HFFc6 (cell line): ENCODE measurements around the gene PPP2R3C. TPM values are rescaled to one million over a fixed set of nuclear protein-coding genes. Genes with fewer than 3 reads are reported as not detected.
"Not testable (repeated sequence)": the region's sequence is repeated elsewhere in the genome, so short reads cannot be mapped to it uniquely, and the experiment has no call there.

Experiments
- DNase-seq: peaks from one replicate; pipeline ENCODE4 v3.0.0-alpha.2; 2018
- H3K27ac Mint-ChIP-seq: 2 replicates; pipeline ENCODE4 v1.8.0; 2020; ENCODE audit warnings: mild to moderate bottlenecking, mixed read lengths
- H3K27me3 Mint-ChIP-seq: 2 replicates; pipeline ENCODE4 v1.8.0; 2021; ENCODE audit warnings: mild to moderate bottlenecking, moderate library complexity, mixed read lengths; ENCODE audit not compliant: insufficient read depth
- H3K36me3 Mint-ChIP-seq: 2 replicates; pipeline ENCODE4 v1.8.0; 2021; ENCODE audit warnings: low read depth, mixed read lengths
- H3K4me1 Mint-ChIP-seq: 2 replicates; pipeline ENCODE4 v1.8.0; 2020; ENCODE audit warnings: low read depth, mixed read lengths
- H3K4me3 Mint-ChIP-seq: 2 replicates; pipeline ENCODE4 v1.8.0; 2020; ENCODE audit warnings: mild to moderate bottlenecking, moderate library complexity, mixed read lengths
- H3K9me3 Mint-ChIP-seq: 2 replicates; pipeline ENCODE4 v1.8.0; 2020; ENCODE audit warnings: mild to moderate bottlenecking, mixed read lengths
- total RNA-seq, 6 experiments: library from RNA; stranded (reverse); fragmentation: NEBNext Ultra II Directional; extraction: Animal tissue kit (Norgen Biotek cat#: 25700); gene quantifications; 2 replicates in 1 of 6; 3 replicates in 5 of 6; pipeline ENCODE4 v1.2.3, GENCODE V29; 2021
- TF ChIP-seq, protein P1 (sequence below): fragments of 200-600 bp; sonication (generic); IDR thresholded peaks from 2 replicates; pipeline ENCODE4 v1.5.0; 2021; ENCODE audit warnings: antibody characterized with exemption, mild to moderate bottlenecking

The PPP2R3C gene
- total RNA-seq, 6 experiments from 2014 or later: 19.0 to 26.4 (median 23.8) TPM

DNA sequence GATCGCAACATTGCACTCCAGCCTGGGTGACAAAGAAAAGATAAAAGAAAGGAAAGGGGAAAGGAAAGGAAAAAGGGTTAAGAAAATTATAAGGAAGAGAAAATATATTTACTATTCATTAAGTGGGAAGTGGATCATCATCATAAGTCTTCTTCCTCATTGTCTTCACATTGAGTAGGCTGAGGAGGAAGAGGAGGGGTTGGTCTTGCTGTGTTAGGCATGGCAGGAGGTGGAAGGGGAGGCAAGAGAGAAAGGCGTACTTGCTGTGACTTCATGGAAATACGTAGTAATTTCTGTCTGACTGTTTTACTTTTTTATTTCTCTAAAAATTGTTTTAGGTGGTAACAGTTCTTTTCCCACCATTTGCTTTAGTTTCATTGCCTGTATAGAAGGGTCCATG, 49.6 kb downstream of the PPP2R3C start:
- peaks cover 32% of the 10 kb centered on the region for H3K36me3 Mint-ChIP-seq
- TF ChIP-seq, protein P1, sequence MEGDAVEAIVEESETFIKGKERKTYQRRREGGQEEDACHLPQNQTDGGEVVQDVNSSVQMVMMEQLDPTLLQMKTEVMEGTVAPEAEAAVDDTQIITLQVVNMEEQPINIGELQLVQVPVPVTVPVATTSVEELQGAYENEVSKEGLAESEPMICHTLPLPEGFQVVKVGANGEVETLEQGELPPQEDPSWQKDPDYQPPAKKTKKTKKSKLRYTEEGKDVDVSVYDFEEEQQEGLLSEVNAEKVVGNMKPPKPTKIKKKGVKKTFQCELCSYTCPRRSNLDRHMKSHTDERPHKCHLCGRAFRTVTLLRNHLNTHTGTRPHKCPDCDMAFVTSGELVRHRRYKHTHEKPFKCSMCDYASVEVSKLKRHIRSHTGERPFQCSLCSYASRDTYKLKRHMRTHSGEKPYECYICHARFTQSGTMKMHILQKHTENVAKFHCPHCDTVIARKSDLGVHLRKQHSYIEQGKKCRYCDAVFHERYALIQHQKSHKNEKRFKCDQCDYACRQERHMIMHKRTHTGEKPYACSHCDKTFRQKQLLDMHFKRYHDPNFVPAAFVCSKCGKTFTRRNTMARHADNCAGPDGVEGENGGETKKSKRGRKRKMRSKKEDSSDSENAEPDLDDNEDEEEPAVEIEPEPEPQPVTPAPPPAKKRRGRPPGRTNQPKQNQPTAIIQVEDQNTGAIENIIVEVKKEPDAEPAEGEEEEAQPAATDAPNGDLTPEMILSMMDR: no peak
- H3K9me3 Mint-ChIP-seq: no peaks in the 10 kb centered on the region

DNA sequence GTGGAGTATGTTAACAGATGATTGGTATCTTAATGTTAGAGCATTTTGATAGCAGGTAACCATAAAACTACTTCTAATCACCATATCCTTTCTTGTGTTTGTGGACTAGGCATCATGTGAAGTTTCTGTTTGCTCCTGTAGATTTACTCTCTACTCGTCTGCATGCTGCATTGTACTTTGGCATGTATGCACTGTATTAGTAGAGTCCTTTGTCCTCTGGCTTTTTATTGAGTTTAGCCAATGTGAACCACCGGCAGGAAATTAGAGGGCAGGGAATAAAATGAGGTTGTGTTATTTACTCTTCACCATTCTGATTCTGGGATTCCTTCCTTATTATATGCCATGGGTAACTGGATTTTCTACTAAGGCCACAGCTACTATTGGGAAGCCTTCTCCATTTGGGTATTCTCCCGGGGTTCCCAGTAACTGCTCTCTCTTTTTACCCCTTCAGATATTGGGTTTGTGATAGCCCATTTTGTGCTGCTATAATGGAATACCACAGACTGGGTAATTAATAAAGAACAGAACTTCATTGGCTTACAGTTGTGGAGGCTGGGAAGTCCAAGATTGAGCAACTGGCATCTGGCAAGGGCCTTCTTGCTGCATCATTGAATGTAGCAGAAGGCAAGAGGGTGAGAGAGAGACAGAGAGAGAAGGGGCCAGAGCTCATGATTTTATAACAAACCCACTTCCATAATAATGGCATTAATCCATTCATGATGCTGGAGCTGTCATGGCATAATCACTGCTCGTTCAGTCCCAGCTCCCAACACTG, 53.4 kb downstream of the PPP2R3C start:
- no peaks in the 10 kb centered on the region for H3K9me3 Mint-ChIP-seq
- H3K4me3 Mint-ChIP-seq: no peak overlapping the region
- H3K27me3 Mint-ChIP-seq: peaks cover 3% of the 10 kb centered on the region
- no peak for DNase-seq
- no peaks in the 10 kb centered on the region for H3K4me1 Mint-ChIP-seq
- no peak overlapping the region for H3K27ac Mint-ChIP-seq
- peaks cover 30% of the 10 kb centered on the region for H3K36me3 Mint-ChIP-seq
- TF ChIP-seq, protein P1: no peak

More for the DNA sequence above, 49.6 kb downstream of the PPP2R3C start:
- Mint-ChIP-seq H3K27me3 (peaks cover 3% of the 10 kb centered on the region), H3K4me1 (no peaks in the 10 kb centered on the region), H3K4me3 (no peak overlapping the region), H3K27ac (no peak overlapping the region)
- DNase-seq: no peak

DNA sequence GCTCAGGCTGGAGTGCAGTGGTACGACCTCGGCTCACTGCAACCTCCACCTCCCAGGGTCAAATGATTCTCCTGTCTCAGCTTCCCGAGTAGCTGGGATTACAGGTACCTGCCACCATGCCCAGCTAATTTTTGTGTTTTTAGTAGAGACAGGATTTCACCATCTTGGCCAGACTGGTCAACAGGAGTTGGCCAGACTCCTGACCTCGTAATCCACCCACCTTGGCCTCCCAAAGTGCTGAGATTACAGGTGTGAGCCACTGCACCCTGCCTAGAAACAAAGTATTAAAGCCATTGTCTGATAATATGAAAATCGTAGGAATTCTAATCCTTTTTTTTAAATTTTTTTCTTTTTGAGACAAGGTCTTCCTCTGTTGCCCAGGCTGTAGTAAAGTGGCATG, 56.1 kb downstream of the PPP2R3C start:
- H3K9me3 Mint-ChIP-seq, DNase-seq, H3K27ac Mint-ChIP-seq, H3K27me3 Mint-ChIP-seq, H3K4me1 Mint-ChIP-seq, H3K4me3 Mint-ChIP-seq: not testable (repeated sequence)
- peaks cover 25% of the 10 kb centered on the region for H3K36me3 Mint-ChIP-seq

DNA sequence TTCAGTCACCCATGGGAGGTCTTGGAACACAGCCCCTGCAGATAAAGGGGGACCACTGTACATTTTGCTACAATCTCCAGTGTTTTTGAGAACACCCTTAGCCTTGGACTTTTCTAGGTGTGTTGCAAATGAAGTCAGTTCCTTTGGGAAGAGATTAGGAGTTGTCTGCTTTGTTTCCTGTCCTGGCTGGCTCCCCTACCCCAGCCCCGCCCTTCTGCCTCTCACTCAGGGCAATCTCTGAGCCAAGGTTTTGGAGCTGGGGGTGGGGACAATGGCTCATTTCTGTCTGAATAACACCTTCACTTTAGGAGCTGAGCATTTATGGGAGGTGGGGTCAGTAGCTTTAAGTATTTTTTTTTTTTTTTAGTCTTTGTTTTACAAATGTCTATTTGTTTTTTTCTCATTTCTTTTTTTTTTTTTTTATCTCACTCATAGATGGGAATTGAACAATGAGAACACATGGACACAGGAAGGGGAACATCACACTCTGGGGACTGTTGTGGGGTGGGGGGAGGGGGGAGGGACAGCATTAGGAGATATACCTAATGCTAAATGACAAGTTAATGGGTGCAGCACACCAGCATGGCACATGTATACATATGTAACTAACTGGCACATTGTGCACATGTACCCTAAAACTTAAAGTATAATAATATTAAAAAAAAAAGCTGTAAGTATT, 60.5 kb downstream of the PPP2R3C start:
- not testable (repeated sequence) for H3K9me3 Mint-ChIP-seq, H3K4me3 Mint-ChIP-seq, DNase-seq, H3K27me3 Mint-ChIP-seq
- Mint-ChIP-seq H3K27ac (peak overlapping the region; percentile 32), H3K36me3 (peaks cover 18% of the 10 kb centered on the region), H3K4me1 (peaks cover 12% of the 10 kb centered on the region)

DNA sequence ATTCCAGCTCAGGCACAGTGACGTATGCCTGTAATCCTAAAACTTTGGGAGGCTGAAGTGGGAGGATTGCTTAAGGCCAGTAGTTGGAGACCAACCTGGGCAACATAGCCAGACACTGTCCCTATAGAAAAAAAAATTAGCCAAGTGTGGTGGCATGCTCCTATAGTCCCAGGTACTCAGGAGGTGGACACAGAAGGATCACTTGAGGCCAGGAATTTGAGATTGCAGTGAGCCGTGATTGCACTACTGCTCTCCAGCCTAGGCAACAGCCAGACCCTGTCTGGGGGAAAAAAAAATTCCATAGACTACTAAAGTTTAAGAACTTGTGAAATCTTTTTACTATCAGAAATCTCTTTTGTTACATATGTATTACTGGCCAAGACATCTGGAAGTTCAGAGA, 69.2 kb downstream of the PPP2R3C start:
- Mint-ChIP-seq H3K4me1 (peaks cover 27% of the 10 kb centered on the region), H3K9me3 (no peaks in the 10 kb centered on the region), H3K4me3 (no peak overlapping the region), H3K27me3 (peaks cover 1% of the 10 kb centered on the region; the same call in 1 of the 2 replicates), H3K27ac (no peak overlapping the region), H3K36me3 (peaks cover 33% of the 10 kb centered on the region)
- DNase-seq: no peak
- TF ChIP-seq, protein P1: no peak

DNA sequence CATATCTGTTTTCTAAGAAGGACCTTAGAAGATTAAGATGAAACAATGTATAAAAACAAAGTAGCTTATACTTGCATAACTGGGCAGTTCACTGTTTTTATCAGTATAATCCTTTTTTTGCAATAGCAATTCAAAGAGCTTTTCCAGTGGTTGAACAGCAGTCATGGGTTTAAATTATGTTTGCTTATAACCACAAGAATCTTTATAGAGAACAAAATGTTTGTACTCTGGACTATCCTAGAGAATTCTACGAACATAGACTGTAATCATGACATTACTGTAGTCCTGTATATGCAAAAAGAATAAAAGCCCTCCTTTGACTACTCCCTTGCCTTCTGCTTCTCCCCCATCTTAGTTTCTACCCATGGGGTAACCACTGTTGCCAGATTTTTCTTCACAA, 70.0 kb downstream of the PPP2R3C start:
- TF ChIP-seq, protein P1: no peak
- Mint-ChIP-seq H3K27ac (peak overlapping the region; percentile 86), H3K9me3 (no peaks in the 10 kb centered on the region), H3K36me3 (peaks cover 30% of the 10 kb centered on the region), H3K4me3 (no peak overlapping the region), H3K4me1 (peaks cover 32% of the 10 kb centered on the region), H3K27me3 (0 out of 2 replicates have a peak, but pooled peaks cover 1% of the 10 kb centered on the region)
- DNase-seq: no peak
